Measurements from ENCODE around the gene INPP4B. TPM values are rescaled to one million over a fixed set of nuclear protein-coding genes. Genes with fewer than 3 reads are reported as not detected.
"Not testable (repeated sequence)": the region's sequence is repeated elsewhere in the genome, so short reads cannot be mapped to it uniquely, and the experiment has no call there.

INPP4B gene
- total RNA-seq, 2 donors from 2014 or later: 10.0 to 14.1 TPM

GRCh38 chr4:142081025-142081424, 765.1 kb downstream of the INPP4B start:
- no peaks in the 10 kb centered on the region for H3K4me1 ChIP-seq
- H3K36me3 ChIP-seq: no peaks in the 10 kb centered on the region
- no peaks in the 10 kb centered on the region for H3K27me3 ChIP-seq
- TF ChIP-seq CTCF (IDR thresholded peaks at IDR 0.05): no peak
- H3K27ac ChIP-seq: no peak overlapping the region
- no peak overlapping the region for H3K4me3 ChIP-seq
- no peaks in the 10 kb centered on the region for H3K9me3 ChIP-seq
- H3K9ac ChIP-seq (ENCODE audit: low read depth in 2 of 2, low read length in 2 of 2): no peak overlapping the region
- intact Hi-C loops (cut with DNase I): no loop called here
- no peak for DNase-seq

- no peaks in the 10 kb centered on the region for H3K27me3 ChIP-seq
- DNase-seq: no peak
- TF ChIP-seq CTCF (IDR thresholded peaks at IDR 0.05): no peak
Measured at GRCh38 chr4:142079959-142080358, 766.1 kb downstream of the INPP4B start.

GRCh38 chr4:142077048-142077447, 769.1 kb downstream of the INPP4B start:
- no peak for DNase-seq
- Histone ChIP-seq H3K27ac (no peak overlapping the region), H3K36me3 (no peaks in the 10 kb centered on the region), H3K27me3 (no peaks in the 10 kb centered on the region), H3K9me3 (no peaks in the 10 kb centered on the region), H3K4me1 (no peaks in the 10 kb centered on the region), H3K4me3 (no peak overlapping the region), H3K9ac (ENCODE audit: low read depth in 2 of 2, low read length in 2 of 2) (no peak overlapping the region)
- intact Hi-C loops (cut with DNase I): no loop called here
- TF ChIP-seq CTCF (IDR thresholded peaks at IDR 0.05): no peak

More at GRCh38 chr4:142079959-142080358, 766.1 kb downstream of the INPP4B start:
- intact Hi-C loops (cut with DNase I): no loop called here
- no peaks in the 10 kb centered on the region for H3K36me3 ChIP-seq
- no peak overlapping the region for H3K27ac ChIP-seq
- H3K9me3 ChIP-seq: no peaks in the 10 kb centered on the region
- H3K4me3 ChIP-seq: no peak overlapping the region
- no peaks in the 10 kb centered on the region for H3K4me1 ChIP-seq
- no peak overlapping the region for H3K9ac ChIP-seq (ENCODE audit: low read depth in 2 of 2, low read length in 2 of 2)

- H3K9ac ChIP-seq (ENCODE audit: low read depth in 2 of 2, low read length in 2 of 2); H3K36me3 ChIP-seq; intact Hi-C loops (cut with DNase I): not testable (repeated sequence)
Measured at GRCh38 chr4:142068304-142068703, 777.8 kb downstream of the INPP4B start.

GRCh38 chr4:142066562-142066961, 779.5 kb downstream of the INPP4B start:
- H3K4me1 ChIP-seq; DNase-seq; H3K27ac ChIP-seq; H3K4me3 ChIP-seq; H3K9me3 ChIP-seq; H3K9ac ChIP-seq (ENCODE audit: low read depth in 2 of 2, low read length in 2 of 2); H3K36me3 ChIP-seq; H3K27me3 ChIP-seq; intact Hi-C loops (cut with DNase I): not testable (repeated sequence)

More at GRCh38 chr4:142068304-142068703, 777.8 kb downstream of the INPP4B start:
- not testable (repeated sequence) for H3K27me3 ChIP-seq, H3K9me3 ChIP-seq, H3K4me1 ChIP-seq, DNase-seq, H3K4me3 ChIP-seq, H3K27ac ChIP-seq

GRCh38 chr4:142065086-142065647, 780.9 kb downstream of the INPP4B start:
- no peaks in the 10 kb centered on the region for H3K9me3 ChIP-seq
- no peaks in the 10 kb centered on the region for H3K27me3 ChIP-seq
- no peak overlapping the region for H3K27ac ChIP-seq
- no peaks in the 10 kb centered on the region for H3K4me1 ChIP-seq
- H3K36me3 ChIP-seq: no peaks in the 10 kb centered on the region
- TF ChIP-seq CTCF (IDR thresholded peaks at IDR 0.05): no peak
- no peak overlapping the region for H3K4me3 ChIP-seq
- no peak overlapping the region for H3K9ac ChIP-seq (ENCODE audit: low read depth in 2 of 2, low read length in 2 of 2)
- intact Hi-C loops (cut with DNase I): no loop called here
- no peak for DNase-seq

Measured in colonic mucosa (tissue), 4 donors.